CD4-positive, alpha-beta memory T cell (primary cell): Measurements from ENCODE around the gene DEPDC7. TPM values are rescaled to one million over a fixed set of nuclear protein-coding genes. Genes with fewer than 3 reads are reported as not detected.

Source experiments
- CTCF ChIA-PET: fragments of 350-600 bp; sonication (Branson Sonifier 250); formaldehyde crosslinking; loops from one replicate; lab custom pipeline; 2021; ENCODE audit warnings: inconsistent platforms; ENCODE audit not compliant: partially characterized antibody; lab: Charles Lee
- POLR2A ChIA-PET: fragments of 350-600 bp; sonication (Branson Sonifier 250); formaldehyde crosslinking; loops from one replicate; lab custom pipeline; 2021; ENCODE audit not compliant: partially characterized antibody; lab: Charles Lee
- DNase-seq, 5 donors: peaks; one replicate each; pipeline versions ENCODE4 v3.0.0 to v3.0.0-alpha.2; 2020 to 2022; ENCODE audit warnings: mixed read lengths in 1 of 5
- H3K27ac ChIP-seq: one replicate; pipeline ENCODE4 v1.7.0; 2013; ENCODE audit warnings: low read depth, low read length
- H3K27me3 ChIP-seq: 2 replicates; pipeline ENCODE4 v1.7.0; 2013; ENCODE audit warnings: mild to moderate bottlenecking, low read length, moderate library complexity; ENCODE audit not compliant: insufficient read depth
- H3K36me3 ChIP-seq: 2 replicates; pipeline ENCODE4 v1.7.0; 2013; ENCODE audit warnings: mild to moderate bottlenecking, low read length, moderate library complexity; ENCODE audit not compliant: insufficient read depth
- H3K4me1 ChIP-seq: 2 replicates; pipeline ENCODE4 v1.7.0; 2013; ENCODE audit warnings: mild to moderate bottlenecking, low read length, moderate library complexity; ENCODE audit not compliant: insufficient read depth
- H3K4me3 ChIP-seq, 2 donors: one replicate each; pipeline ENCODE4 v1.7.0; 2013; ENCODE audit warnings: low read length in 2 of 2, mild to moderate bottlenecking in 1 of 2
- H3K9me3 ChIP-seq, 2 donors: one replicate each; pipeline ENCODE4 v1.7.0; 2013; ENCODE audit warnings: low read length in 2 of 2, control low read depth in 1 of 2; ENCODE audit not compliant: control insufficient read depth in 1 of 2
- H3K27ac Mint-ChIP-seq, 7 donors: one replicate each; pipeline ENCODE4 v1.8.0; 2020 to 2021; ENCODE audit warnings: mixed read lengths in 7 of 7, mild to moderate bottlenecking in 6 of 7, inconsistent platforms in 3 of 7, moderate library complexity in 3 of 7
- H3K27me3 Mint-ChIP-seq, 2 donors: one replicate each; pipeline ENCODE4 v1.8.0; 2020 to 2021; ENCODE audit warnings: mixed read lengths in 2 of 2
- H3K36me3 Mint-ChIP-seq, 2 donors: one replicate each; pipeline ENCODE4 v1.8.0; 2020 to 2021; ENCODE audit warnings: mixed read lengths in 2 of 2, inconsistent platforms in 1 of 2, mild to moderate bottlenecking in 1 of 2
- H3K4me1 Mint-ChIP-seq, 4 donors: one replicate each; pipeline ENCODE4 v1.8.0; 2020 to 2021; ENCODE audit warnings: mixed read lengths in 4 of 4, mild to moderate bottlenecking in 1 of 4
- H3K4me3 Mint-ChIP-seq, 8 donors: one replicate each; pipeline ENCODE4 v1.8.0; 2020 to 2021; ENCODE audit warnings: mixed read lengths in 8 of 8, mild to moderate bottlenecking in 7 of 8, moderate library complexity in 6 of 8, inconsistent platforms in 3 of 8
- H3K9me3 Mint-ChIP-seq, 8 donors: one replicate each; pipeline ENCODE4 v1.8.0; 2020 to 2021; ENCODE audit warnings: mixed read lengths in 8 of 8, mild to moderate bottlenecking in 5 of 8, inconsistent platforms in 3 of 8, moderate library complexity in 1 of 8
- intact Hi-C: fragments of 100-400 bp; cut with micrococcal nuclease; formaldehyde crosslinking; loops from one replicate; pipeline ENCODE4 v1.15.1; 2023
- polyA plus RNA-seq, 2 donors: library from polyadenylated mRNA; unstranded; fragments of 300-500 nt; fragmentation: Illumina TruSeq; gene quantifications; one replicate each; pipeline ENCODE4 v1.2.3, GENCODE V29; 2021
- total RNA-seq, 2 experiments: library from RNA; stranded (reverse); gene quantifications; one replicate each; pipeline ENCODE4 v1.2.3, GENCODE V29; 2021

DEPDC7 gene
- total and polyA plus RNA-seq, 4 experiments from 2014 or later, result 0.37 to 1.9 (median 1.0) TPM

DNA sequence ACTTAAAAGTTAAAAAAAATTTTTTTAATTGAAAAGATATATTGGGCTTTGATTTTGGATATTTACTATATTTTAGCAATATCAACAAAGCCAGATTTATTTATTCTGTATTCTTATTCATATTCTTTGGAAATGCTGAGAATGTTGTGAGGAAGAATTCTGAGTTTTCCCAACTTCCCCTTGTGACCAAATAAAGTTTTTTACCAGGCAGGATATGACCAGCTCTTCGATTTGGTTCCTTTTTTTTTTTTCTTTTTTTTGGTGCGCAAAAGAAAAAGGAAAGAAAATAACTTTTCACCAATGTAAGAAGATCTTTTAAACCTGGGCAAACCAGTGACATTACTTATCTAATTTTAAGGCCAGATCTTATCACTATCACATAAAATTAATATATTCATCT, 36.6 kb downstream of the DEPDC7 start:
- Histone ChIP-seq H3K4me3 (no peak overlapping the region), H3K9me3 (no peaks in the 10 kb centered on the region), H3K36me3 (peaks cover 6% of the 10 kb centered on the region), H3K4me1 (no peaks in the 10 kb centered on the region), H3K27ac (no peak overlapping the region), H3K27me3 (no peaks in the 10 kb centered on the region)
- intact Hi-C loops, result no loop called here
- no peaks in the 10 kb centered on the region for H3K9me3 Mint-ChIP-seq
- no peak overlapping the region for H3K4me3 Mint-ChIP-seq
- H3K36me3 Mint-ChIP-seq, result peaks cover 19 to 24% of the 10 kb centered on the region in 2 donors
- H3K27me3 Mint-ChIP-seq, result no peaks in the 10 kb centered on the region
- no peak for DNase-seq
- ChIA-PET POLR2A (interaction anchor here (0.6 kb wide), 1 partner anchor 15 kb away, joined by 3 read pairs; no protein-coding TSS in a partner anchor), CTCF (interaction anchor here (2.2 kb wide), 1 partner anchor 13 kb away, joined by 6 read pairs; the partner anchor contains the start of gene TCP11L1)
- no peak overlapping the region for H3K27ac Mint-ChIP-seq
- H3K4me1 Mint-ChIP-seq, result peaks cover 0 to 3% (median 0%) of the 10 kb centered on the region in 4 donors

DNA sequence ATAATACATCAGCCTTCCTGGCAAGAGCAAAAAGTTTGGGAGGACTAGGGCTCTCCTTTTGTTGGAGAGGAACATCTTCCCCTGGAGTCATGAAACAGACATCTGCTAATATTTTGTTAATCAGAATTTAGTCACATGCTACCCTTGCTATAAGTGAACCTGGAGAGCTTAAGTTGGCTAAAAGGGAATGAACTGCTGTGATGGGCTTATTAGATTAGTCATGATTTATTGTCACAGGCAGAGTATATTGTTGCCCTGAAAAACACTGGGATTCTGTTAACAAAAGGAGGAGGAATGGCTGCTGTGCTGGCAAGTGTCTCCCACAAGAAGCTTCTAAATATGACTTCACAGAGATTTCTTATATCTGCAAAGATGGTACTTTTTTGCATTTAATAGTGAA, 39.7 kb downstream of the DEPDC7 start:
- no peaks in the 10 kb centered on the region for H3K9me3 ChIP-seq
- ChIA-PET POLR2A (no interaction called here), CTCF (interaction anchor here (4.9 kb wide), 1 partner anchor 10 kb away, joined by 20 read pairs; no protein-coding TSS in a partner anchor)
- H3K27me3 ChIP-seq, result no peaks in the 10 kb centered on the region
- intact Hi-C loops, result no loop called here
- no peaks in the 10 kb centered on the region for H3K9me3 Mint-ChIP-seq
- H3K27ac ChIP-seq, result no peak overlapping the region
- peak overlapping the region in 1 of 7 donors; percentile 64 for H3K27ac Mint-ChIP-seq
- H3K4me1 ChIP-seq, result no peaks in the 10 kb centered on the region
- H3K4me3 ChIP-seq, result no peak overlapping the region
- H3K4me1 Mint-ChIP-seq, result peaks cover 0 to 3% (median 0%) of the 10 kb centered on the region in 4 donors
- no peak overlapping the region for H3K4me3 Mint-ChIP-seq
- H3K27me3 Mint-ChIP-seq, result no peaks in the 10 kb centered on the region
- H3K36me3 ChIP-seq, result peaks cover 27% of the 10 kb centered on the region
- no peak for DNase-seq
- H3K36me3 Mint-ChIP-seq, result peaks cover 28 to 33% of the 10 kb centered on the region in 2 donors

DNA sequence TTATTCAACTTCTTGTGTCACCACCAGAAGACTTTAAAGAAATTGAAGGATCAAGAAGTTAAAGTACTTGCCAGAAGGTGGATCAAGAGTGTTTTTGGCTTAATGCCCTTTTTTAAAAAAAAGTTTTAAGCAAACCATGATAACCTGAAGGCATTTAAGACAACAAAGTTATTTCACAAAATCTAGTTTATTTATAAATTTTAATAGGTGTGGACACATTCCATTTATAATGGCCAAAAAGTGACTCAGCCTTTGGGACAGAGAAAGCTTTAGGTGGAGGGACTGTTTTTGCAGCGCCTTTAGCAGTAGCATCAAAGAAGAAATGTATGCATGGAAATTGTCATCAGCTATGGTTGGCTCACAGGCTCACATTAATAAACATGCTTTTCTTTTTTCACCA, 41.6 kb downstream of the DEPDC7 start:
- H3K4me1 Mint-ChIP-seq, result peaks cover 2 to 4% (median 2%) of the 10 kb centered on the region in 4 donors
- Histone ChIP-seq H3K27ac (no peak overlapping the region), H3K9me3 (no peaks in the 10 kb centered on the region), H3K36me3 (peaks cover 30% of the 10 kb centered on the region), H3K27me3 (no peaks in the 10 kb centered on the region), H3K4me3 (no peak overlapping the region), H3K4me1 (no peaks in the 10 kb centered on the region)
- CTCF ChIA-PET, result interaction anchor here (1.2 to 4.9 kb wide), 3 partner anchors 8 to 17 kb away, joined by 4 to 20 read pairs (median 6); partner anchors contain the start of gene TCP11L1
- intact Hi-C loops, result no loop called here
- no peaks in the 10 kb centered on the region for H3K27me3 Mint-ChIP-seq
- peaks cover 39 to 41% of the 10 kb centered on the region in 2 donors for H3K36me3 Mint-ChIP-seq
- H3K4me3 Mint-ChIP-seq, result no peak overlapping the region
- POLR2A ChIA-PET, result no interaction called here
- H3K9me3 Mint-ChIP-seq, result no peaks in the 10 kb centered on the region
- DNase-seq, result no peak
- H3K27ac Mint-ChIP-seq, result no peak overlapping the region

DNA sequence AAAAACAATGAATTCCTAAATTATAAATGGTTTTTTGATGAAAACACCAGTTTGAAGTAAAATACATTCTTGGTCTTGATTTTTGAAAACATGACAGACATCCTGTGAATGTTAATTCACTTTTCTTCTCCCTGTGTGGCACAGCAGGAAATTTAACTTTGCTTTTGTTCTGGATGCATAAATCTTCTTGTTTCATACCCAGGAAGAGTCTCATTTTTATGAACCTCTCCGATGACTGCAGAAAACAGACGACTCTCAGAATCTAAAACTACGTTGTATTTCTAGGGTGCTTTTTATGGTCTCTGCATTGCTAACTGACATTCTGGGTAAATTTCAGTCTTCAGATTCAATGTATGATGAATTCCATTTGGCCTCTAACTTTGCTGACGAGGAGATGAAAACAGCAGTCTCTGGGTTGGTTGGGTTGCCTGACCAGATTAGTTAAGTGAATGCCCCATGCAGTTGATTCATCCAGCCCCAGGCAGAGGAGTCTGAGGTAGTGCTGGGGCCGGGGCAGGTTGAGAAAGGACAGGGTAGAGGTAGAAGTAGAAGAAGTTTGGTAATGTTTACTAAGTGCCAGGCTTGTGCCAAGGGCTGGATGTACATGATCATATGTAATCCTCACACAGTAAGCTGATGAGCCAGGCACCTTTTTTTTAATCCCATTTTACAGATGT, 43.8 kb downstream of the DEPDC7 start:
- peaks cover 12 to 21% (median 18%) of the 10 kb centered on the region in 4 donors for H3K4me1 Mint-ChIP-seq
- CTCF ChIA-PET, result interaction anchor here (10.7 kb wide), 1 partner anchor 97 kb away, joined by 394 read pairs; no protein-coding TSS in a partner anchor
- Histone ChIP-seq H3K4me3 (no peak overlapping the region), H3K36me3 (peaks cover 30% of the 10 kb centered on the region), H3K27ac (no peak overlapping the region), H3K9me3 (no peaks in the 10 kb centered on the region), H3K27me3 (no peaks in the 10 kb centered on the region), H3K4me1 (peaks cover 5% of the 10 kb centered on the region)
- peak overlapping the region in 5 of 7 donors; percentile 9 to 89 (median 68) for H3K27ac Mint-ChIP-seq
- no peak for DNase-seq
- no peaks in the 10 kb centered on the region for H3K9me3 Mint-ChIP-seq
- intact Hi-C loops, result no loop called here
- H3K36me3 Mint-ChIP-seq, result peaks cover 40 to 55% of the 10 kb centered on the region in 2 donors
- H3K4me3 Mint-ChIP-seq, result no peak overlapping the region
- POLR2A ChIA-PET, result no interaction called here
- H3K27me3 Mint-ChIP-seq, result no peaks in the 10 kb centered on the region

DNA sequence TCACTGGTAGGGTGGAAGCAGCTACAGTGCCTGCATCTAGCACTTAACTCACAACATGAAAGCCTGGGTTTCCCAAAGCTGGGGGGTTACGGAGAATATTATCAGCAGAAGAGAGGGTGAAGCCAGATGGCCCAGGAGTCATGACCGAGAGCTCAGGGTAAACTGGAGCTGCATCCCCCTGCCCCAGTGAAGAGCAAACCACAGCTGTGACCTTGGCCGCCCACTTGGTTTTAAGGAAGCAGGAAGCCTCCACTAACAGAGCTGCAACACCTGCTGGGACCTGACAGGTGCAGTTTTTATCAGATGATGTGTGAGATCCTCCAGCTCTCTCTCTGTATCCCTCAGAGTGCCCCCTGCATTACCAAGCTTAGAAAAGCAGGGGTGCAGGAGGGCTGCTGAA, 44.6 kb downstream of the DEPDC7 start:
- peak overlapping the region in 5 of 7 donors; percentile 15 to 86 (median 52) for H3K27ac Mint-ChIP-seq
- no peak for DNase-seq
- peaks cover 16 to 24% (median 21%) of the 10 kb centered on the region in 4 donors for H3K4me1 Mint-ChIP-seq
- H3K27ac ChIP-seq, result no peak overlapping the region
- peaks cover 5% of the 10 kb centered on the region for H3K4me1 ChIP-seq
- H3K27me3 ChIP-seq, result no peaks in the 10 kb centered on the region
- H3K4me3 Mint-ChIP-seq, result no peak overlapping the region
- H3K9me3 Mint-ChIP-seq, result no peaks in the 10 kb centered on the region
- ChIA-PET POLR2A (interaction anchor here (1.1 kb wide), 1 partner anchor 21 kb away, joined by 3 read pairs; the partner anchor contains the start of gene TCP11L1), CTCF (interaction anchor here (0.5 to 10.7 kb wide), 3 partner anchors 9 to 98 kb away, joined by 3 to 394 read pairs (median 4); no protein-coding TSS in a partner anchor)
- H3K36me3 Mint-ChIP-seq, result peaks cover 35 to 57% of the 10 kb centered on the region in 2 donors
- no peaks in the 10 kb centered on the region for H3K27me3 Mint-ChIP-seq
- intact Hi-C loops, result no loop called here
- H3K4me3 ChIP-seq, result no peak overlapping the region
- no peaks in the 10 kb centered on the region for H3K9me3 ChIP-seq
- peaks cover 30% of the 10 kb centered on the region for H3K36me3 ChIP-seq

DNA sequence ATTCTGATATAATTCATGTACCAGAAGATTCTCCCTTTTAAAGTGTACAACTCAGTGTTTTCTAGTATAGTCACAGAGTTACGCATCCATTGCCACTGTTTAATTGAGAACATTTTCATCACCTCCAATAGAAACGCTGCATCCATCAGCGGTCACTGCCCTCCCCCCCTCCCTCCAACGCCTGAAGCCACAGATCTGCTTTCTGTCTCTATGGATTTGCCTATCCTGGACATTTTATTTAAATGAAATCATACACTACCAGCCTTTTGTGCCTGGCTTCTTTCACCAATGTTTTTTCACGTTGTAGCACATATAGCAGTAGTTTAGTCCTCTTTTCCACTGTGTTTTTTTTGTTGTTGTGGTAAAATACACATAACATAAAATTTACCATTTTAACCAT, 46.5 kb downstream of the DEPDC7 start:
- ChIA-PET CTCF (interaction anchor here (0.8 to 10.7 kb wide), 3 partner anchors 50 to 169 kb away, joined by 3 to 394 read pairs (median 3); partner anchors contain the start of gene QSER1), POLR2A (no interaction called here)
- H3K27ac Mint-ChIP-seq, result peak overlapping the region in 3 of 7 donors; percentile 43 to 61 (median 60)
- no peak overlapping the region for H3K4me3 Mint-ChIP-seq
- no peak overlapping the region for H3K4me3 ChIP-seq
- H3K27ac ChIP-seq, result no peak overlapping the region
- H3K4me1 ChIP-seq, result peaks cover 5% of the 10 kb centered on the region
- no peak for DNase-seq
- peaks cover 18 to 30% (median 25%) of the 10 kb centered on the region in 4 donors for H3K4me1 Mint-ChIP-seq
- peaks cover 40 to 69% of the 10 kb centered on the region in 2 donors for H3K36me3 Mint-ChIP-seq
- intact Hi-C loops, result no loop called here
- no peaks in the 10 kb centered on the region for H3K9me3 Mint-ChIP-seq
- H3K27me3 ChIP-seq, result no peaks in the 10 kb centered on the region
- no peaks in the 10 kb centered on the region for H3K9me3 ChIP-seq
- peaks cover 34% of the 10 kb centered on the region for H3K36me3 ChIP-seq
- H3K27me3 Mint-ChIP-seq, result no peaks in the 10 kb centered on the region

DNA sequence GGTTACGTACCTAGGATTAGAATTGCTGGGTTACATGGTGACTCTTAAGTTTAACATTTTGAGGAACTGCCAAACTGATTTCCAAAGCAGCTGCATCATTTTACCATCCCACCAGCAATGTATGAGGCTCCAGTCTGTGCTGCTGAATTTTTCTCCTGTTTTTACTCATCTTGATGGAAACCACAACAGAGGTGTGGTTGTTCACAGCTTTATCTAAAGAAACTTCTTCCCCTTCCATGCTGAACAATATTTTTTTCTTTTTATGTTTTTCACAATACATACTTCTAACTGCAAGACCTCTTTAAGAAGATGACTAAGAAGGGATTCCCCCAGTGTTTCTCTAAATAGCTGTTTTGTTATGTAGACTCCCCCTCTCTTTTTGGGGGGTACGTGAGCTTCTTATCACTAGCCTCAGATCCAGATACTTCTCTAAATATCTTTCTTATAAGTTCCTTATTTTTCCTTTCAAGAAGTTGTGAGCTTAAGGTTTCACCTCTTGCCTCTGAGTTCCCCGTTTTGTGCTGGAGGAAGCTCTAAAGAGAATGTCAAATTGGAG, 47.7 kb downstream of the DEPDC7 start:
- Mint-ChIP-seq H3K27me3 (no peaks in the 10 kb centered on the region), H3K4me1 (peaks cover 18 to 30% (median 25%) of the 10 kb centered on the region in 4 donors), H3K9me3 (no peaks in the 10 kb centered on the region), H3K4me3 (peak overlapping the region in 1 of 8 donors; percentile 29), H3K27ac (peak overlapping the region in 4 of 7 donors; percentile 24 to 73 (median 62)), H3K36me3 (peaks cover 36 to 66% of the 10 kb centered on the region in 2 donors)
- Histone ChIP-seq H3K4me3 (no peak overlapping the region), H3K4me1 (peaks cover 5% of the 10 kb centered on the region), H3K9me3 (no peaks in the 10 kb centered on the region), H3K27ac (no peak overlapping the region), H3K27me3 (no peaks in the 10 kb centered on the region), H3K36me3 (peaks cover 27% of the 10 kb centered on the region)
- no peak for DNase-seq
- ChIA-PET CTCF (interaction anchor here (0.8 to 10.7 kb wide), 6 partner anchors 23 to 101 kb away, joined by 3 to 394 read pairs (median 4); no protein-coding TSS in a partner anchor), POLR2A (interaction anchor here (0.6 to 1.0 kb wide), 3 partner anchors 25 to 103 kb away, joined by 3 read pairs; no protein-coding TSS in a partner anchor)
- intact Hi-C loops, result no loop called here
